ENCODE measurements around the gene IL13.
"Not testable (repeated sequence)": the region's sequence is repeated elsewhere in the genome, so short reads cannot be mapped to it uniquely, and the experiment has no call there.

Gene IL13

DNA sequence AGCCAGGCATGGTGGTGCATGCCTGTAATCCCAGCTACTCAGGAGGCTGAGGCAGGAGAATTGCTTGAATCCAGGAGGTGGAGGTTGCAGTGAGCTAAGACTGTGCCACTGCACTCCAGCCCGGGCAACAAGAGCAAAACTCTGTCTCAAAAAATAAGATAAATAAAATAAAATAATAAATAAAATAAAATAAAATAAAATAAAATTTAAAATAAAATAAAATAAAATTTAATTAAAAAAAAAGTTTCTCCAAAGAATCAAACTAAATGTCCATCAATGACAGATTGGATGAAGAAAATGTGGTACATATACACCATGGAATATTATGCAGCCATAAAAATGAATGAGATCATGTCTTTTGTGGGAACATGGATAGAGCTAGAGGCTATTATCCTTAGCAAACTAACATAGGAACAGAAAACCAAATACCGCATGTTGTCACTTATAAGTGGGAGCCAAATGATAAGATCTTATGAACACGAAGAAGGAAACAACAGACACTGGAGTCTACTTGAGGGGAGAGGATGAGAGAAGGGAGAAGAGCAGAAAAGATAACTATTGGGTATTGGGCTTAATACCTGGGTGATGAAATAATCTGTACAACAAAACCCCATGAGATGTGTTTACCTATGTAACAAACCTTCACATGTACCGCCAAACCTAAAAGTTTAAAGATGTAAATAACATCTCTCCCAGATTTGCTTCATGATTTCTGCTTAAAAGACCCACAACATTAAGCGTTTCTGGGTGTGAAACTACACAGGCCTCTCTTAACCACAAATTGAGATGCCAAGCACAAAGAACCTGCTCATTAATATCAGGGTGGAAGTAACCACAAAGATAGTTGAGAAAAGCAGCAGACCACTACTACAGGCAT, 34.0 kb downstream of the IL13 start:
- not testable (repeated sequence) for DNase-seq

DNA sequence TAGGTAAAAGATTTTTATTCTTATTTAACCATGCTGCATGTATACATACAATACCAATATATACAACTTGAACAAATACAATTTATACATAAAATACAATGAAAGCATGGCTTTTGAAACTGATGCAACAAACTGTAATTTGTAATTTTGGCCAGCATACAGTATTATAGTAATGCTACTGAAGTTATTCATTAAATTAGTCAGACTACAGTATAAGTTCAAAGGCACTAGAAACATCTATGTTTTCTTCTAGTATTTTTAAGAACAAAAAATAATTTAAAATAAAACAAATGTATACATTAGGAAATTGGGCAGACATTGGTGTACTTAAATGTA, 34.6 kb downstream of the IL13 start:
- no peak for DNase-seq

DNA sequence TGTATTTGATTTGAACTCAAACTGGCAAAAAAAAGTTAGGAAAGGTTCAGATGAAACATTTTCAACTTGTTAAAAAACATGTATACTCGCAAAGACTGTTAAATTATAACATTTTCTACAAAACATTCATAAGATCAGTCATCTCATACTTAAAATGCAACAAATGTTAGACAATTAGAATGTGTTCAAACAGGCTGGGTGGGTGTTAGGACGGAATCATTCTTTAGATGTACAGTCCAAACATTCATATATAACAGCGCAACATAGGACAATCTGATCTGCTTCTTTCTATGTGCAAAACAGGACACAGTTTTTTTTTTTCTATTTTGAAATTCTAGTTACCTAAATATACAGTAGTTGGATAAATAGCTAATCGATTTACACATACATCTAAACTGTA, 38.0 kb downstream of the IL13 start:
- no peak for DNase-seq

DNA sequence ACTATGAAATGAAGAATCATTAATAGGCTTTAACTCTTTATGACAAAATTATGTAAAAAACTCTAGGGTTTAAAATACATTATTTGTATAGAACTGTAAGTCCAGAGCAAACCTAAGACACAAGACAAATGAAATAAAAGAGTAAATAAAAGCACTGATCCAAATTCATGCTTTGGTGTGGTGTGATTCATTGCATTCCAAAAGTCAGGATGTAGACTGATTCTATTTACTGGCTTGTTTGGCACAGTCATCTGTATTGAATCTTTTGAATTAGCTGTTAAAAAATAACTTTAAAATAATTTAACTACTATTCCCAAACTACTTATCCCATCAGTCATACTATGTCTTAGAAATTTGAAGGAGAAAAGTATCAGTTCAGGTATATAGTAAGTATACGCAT, 46.9 kb downstream of the IL13 start:
- DNase-seq: no peak

DNA sequence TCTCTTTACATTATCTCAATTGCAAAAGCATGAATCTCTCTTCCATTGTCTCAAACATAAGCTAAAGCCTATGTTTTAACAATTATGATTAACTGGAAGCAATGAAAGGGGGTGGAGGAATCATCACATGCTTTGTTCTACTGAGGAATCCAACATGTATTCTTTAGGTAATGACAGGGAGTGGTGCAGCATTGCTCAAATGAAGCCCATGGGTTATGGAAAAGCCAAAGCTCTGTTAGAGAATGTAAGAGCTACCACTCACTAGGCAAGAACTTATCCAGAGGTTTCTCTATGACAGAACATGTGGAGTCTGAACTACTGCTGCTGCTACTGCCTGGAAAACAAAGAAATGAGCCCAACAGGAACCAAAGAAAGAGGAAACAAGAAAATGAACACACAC, 50.7 kb downstream of the IL13 start:
- no peak for DNase-seq
